Caco-2 (cell line): Measurements from ENCODE around the gene SHC3. TPM values are rescaled to one million over a fixed set of nuclear protein-coding genes. Genes with fewer than 3 reads are reported as not detected.

Experiments used
- BruUV-seq: library from RNA; stranded (reverse); fragments of 400-500 nt; replicated peaks from 2 replicates; lab custom pipeline; 2021; lab: Mats Ljungman, UMichigan
- CTCF ChIA-PET: fragments of 300-600 bp; sonication (Branson Sonifier 250); formaldehyde crosslinking; loops from one replicate; lab custom pipeline; 2022; ENCODE audit warnings: antibody characterized with exemption; lab: Charles Lee
- POLR2A ChIA-PET: fragments of 300-600 bp; sonication (Branson Sonifier 250); formaldehyde crosslinking; loops from one replicate; lab custom pipeline; 2022; ENCODE audit warnings: antibody characterized with exemption; lab: Charles Lee
- DNase-seq, 2 experiments: peaks; one replicate each; pipeline versions ENCODE4 v3.0.0 to v3.0.0-alpha.2; 2020 to 2022
- H3K27me3 ChIP-seq: replicated peaks from 2 replicates; pipeline ENCODE4 v1.6.0; 2011; ENCODE audit warnings: low read length; ENCODE audit not compliant: control insufficient read depth, insufficient read depth
- H3K36me3 ChIP-seq: 2 replicates; pipeline ENCODE4 v1.5.1; 2011; ENCODE audit warnings: low read length; ENCODE audit not compliant: control insufficient read depth, insufficient read depth
- H3K4me1 ChIP-seq: fragments of 250-450 bp; sonication (Bioruptor Pico); 2 replicates; pipeline ENCODE4 v1.5.1; 2020; ENCODE audit warnings: mild to moderate bottlenecking
- H3K4me3 ChIP-seq: 2 replicates; pipeline ENCODE4 v1.5.1; 2011; ENCODE audit warnings: low read depth, mild to moderate bottlenecking, control low read depth, low read length
- H3K9me3 ChIP-seq: fragments of 250-450 bp; sonication (Bioruptor Pico); 2 replicates; pipeline ENCODE4 v1.5.1; 2020; ENCODE audit warnings: mild to moderate bottlenecking, moderate library complexity
- H3K27ac Mint-ChIP-seq: one replicate; pipeline ENCODE4 v1.8.0; 2022; ENCODE audit warnings: mixed read lengths; ENCODE audit not compliant: unreplicated experiment
- H3K27me3 Mint-ChIP-seq: one replicate; pipeline ENCODE4 v1.8.0; 2022; ENCODE audit warnings: mixed read lengths; ENCODE audit not compliant: insufficient read depth, unreplicated experiment
- H3K36me3 Mint-ChIP-seq: one replicate; pipeline ENCODE4 v1.8.0; 2022; ENCODE audit warnings: mild to moderate bottlenecking, mixed read lengths; ENCODE audit not compliant: insufficient read depth, unreplicated experiment
- H3K4me1 Mint-ChIP-seq: one replicate; pipeline ENCODE4 v1.8.0; 2022; ENCODE audit warnings: low read depth, mixed read lengths; ENCODE audit not compliant: unreplicated experiment
- H3K4me3 Mint-ChIP-seq: one replicate; pipeline ENCODE4 v1.8.0; 2022; ENCODE audit warnings: mild to moderate bottlenecking, moderate library complexity, mixed read lengths; ENCODE audit not compliant: unreplicated experiment
- H3K9me3 Mint-ChIP-seq: one replicate; pipeline ENCODE4 v1.8.0; 2022; ENCODE audit warnings: mixed read lengths; ENCODE audit not compliant: unreplicated experiment
- CTCF ChIP-seq, 2 experiments: fragments of 200-600 bp in 1 of 2; IDR thresholded peaks; 1 replicate in 1 of 2; 2 replicates in 1 of 2; pipeline versions ENCODE4 v1.5.1 to v1.8.0; 2011 to 2022; ENCODE audit warnings: antibody characterized with exemption in 1 of 2, control low read depth in 1 of 2, inconsistent platforms in 1 of 2, low read depth in 1 of 2, low read length in 1 of 2, mild to moderate bottlenecking in 1 of 2, moderate library complexity in 1 of 2; ENCODE audit not compliant: insufficient read depth in 1 of 2, severe bottlenecking in 1 of 2, unreplicated experiment in 1 of 2
- intact Hi-C: fragments of 100-400 bp; cut with micrococcal nuclease; formaldehyde crosslinking; loops from one replicate; pipeline ENCODE4 v1.10.0; 2022; ENCODE audit not compliant: unreplicated experiment
- total RNA-seq: library from RNA; stranded (reverse); gene quantifications from 2 replicates; pipeline ENCODE4 v1.2.3, GENCODE V29; 2022

Gene SHC3
- total RNA-seq, 1 experiment from 2014 or later, result 0.20 TPM

GRCh38 chr9:89225587-89225986 is 47.0 kb upstream of the SHC3 start:
- ChIA-PET POLR2A (no interaction called here), CTCF (no interaction called here)
- Mint-ChIP-seq H3K36me3 (no peaks in the 10 kb centered on the region), H3K4me1 (no peaks in the 10 kb centered on the region), H3K4me3 (no peak overlapping the region), H3K27ac (no peak overlapping the region), H3K27me3 (peaks cover 3% of the 10 kb centered on the region), H3K9me3 (no peaks in the 10 kb centered on the region)
- Histone ChIP-seq H3K4me3 (no peak overlapping the region), H3K9me3 (no peaks in the 10 kb centered on the region), H3K4me1 (no peaks in the 10 kb centered on the region), H3K36me3 (no peaks in the 10 kb centered on the region), H3K27me3 (no peaks in the 10 kb centered on the region)
- BruUV-seq, result no TSS peak
- no peak for DNase-seq
- intact Hi-C loops, result no loop called here
- no peak for TF ChIP-seq CTCF (IDR thresholded peaks at IDR 0.05; ENCODE audit: insufficient read depth in 1 of 2, low read depth in 1 of 2, low read length in 1 of 2, severe bottlenecking in 1 of 2, unreplicated experiment in 1 of 2)

- Histone ChIP-seq H3K4me3 (no peak overlapping the region), H3K36me3 (no peaks in the 10 kb centered on the region), H3K27me3 (no peaks in the 10 kb centered on the region), H3K9me3 (no peaks in the 10 kb centered on the region), H3K4me1 (no peaks in the 10 kb centered on the region)
- intact Hi-C loops, result no loop called here
- Mint-ChIP-seq H3K27ac (no peak overlapping the region), H3K4me3 (no peak overlapping the region), H3K9me3 (no peaks in the 10 kb centered on the region), H3K27me3 (peaks cover under 1% of the 10 kb centered on the region), H3K4me1 (no peaks in the 10 kb centered on the region), H3K36me3 (no peaks in the 10 kb centered on the region)
- TF ChIP-seq CTCF (IDR thresholded peaks at IDR 0.05; ENCODE audit: insufficient read depth in 1 of 2, low read depth in 1 of 2, low read length in 1 of 2, severe bottlenecking in 1 of 2, unreplicated experiment in 1 of 2), result no peak
- DNase-seq, result no peak
- BruUV-seq, result no TSS peak
- ChIA-PET CTCF (no interaction called here), POLR2A (no interaction called here)
Observed at GRCh38 chr9:89225036-89225435, 46.4 kb upstream of the SHC3 start.

- TF ChIP-seq CTCF (IDR thresholded peaks at IDR 0.05; ENCODE audit: insufficient read depth in 1 of 2, low read depth in 1 of 2, low read length in 1 of 2, severe bottlenecking in 1 of 2, unreplicated experiment in 1 of 2), result no peak
- H3K27me3 ChIP-seq, result no peaks in the 10 kb centered on the region
- ChIA-PET CTCF (interaction anchor here (0.5 kb wide), 1 partner anchor 10 kb away, joined by 3 read pairs; no protein-coding TSS in a partner anchor), POLR2A (no interaction called here)
- BruUV-seq, result no TSS peak
- H3K4me1 Mint-ChIP-seq, result no peaks in the 10 kb centered on the region
- intact Hi-C loops, result no loop called here
- no peaks in the 10 kb centered on the region for H3K36me3 Mint-ChIP-seq
- no peaks in the 10 kb centered on the region for H3K36me3 ChIP-seq
- H3K9me3 ChIP-seq, result no peaks in the 10 kb centered on the region
- H3K4me1 ChIP-seq, result no peaks in the 10 kb centered on the region
- H3K4me3 Mint-ChIP-seq, result no peak overlapping the region
- no peak for DNase-seq
- no peaks in the 10 kb centered on the region for H3K27me3 Mint-ChIP-seq
- H3K4me3 ChIP-seq, result no peak overlapping the region
- no peaks in the 10 kb centered on the region for H3K9me3 Mint-ChIP-seq
- H3K27ac Mint-ChIP-seq, result no peak overlapping the region
Observed at GRCh38 chr9:89224633-89225032, 46.0 kb upstream of the SHC3 start.
